ENCODE data around the gene SRRM3. TPM values are rescaled to one million over a fixed set of nuclear protein-coding genes. Genes with fewer than 3 reads are reported as not detected.

SRRM3 gene
- total RNA-seq, 1 donor: 0.36 TPM

DNA sequence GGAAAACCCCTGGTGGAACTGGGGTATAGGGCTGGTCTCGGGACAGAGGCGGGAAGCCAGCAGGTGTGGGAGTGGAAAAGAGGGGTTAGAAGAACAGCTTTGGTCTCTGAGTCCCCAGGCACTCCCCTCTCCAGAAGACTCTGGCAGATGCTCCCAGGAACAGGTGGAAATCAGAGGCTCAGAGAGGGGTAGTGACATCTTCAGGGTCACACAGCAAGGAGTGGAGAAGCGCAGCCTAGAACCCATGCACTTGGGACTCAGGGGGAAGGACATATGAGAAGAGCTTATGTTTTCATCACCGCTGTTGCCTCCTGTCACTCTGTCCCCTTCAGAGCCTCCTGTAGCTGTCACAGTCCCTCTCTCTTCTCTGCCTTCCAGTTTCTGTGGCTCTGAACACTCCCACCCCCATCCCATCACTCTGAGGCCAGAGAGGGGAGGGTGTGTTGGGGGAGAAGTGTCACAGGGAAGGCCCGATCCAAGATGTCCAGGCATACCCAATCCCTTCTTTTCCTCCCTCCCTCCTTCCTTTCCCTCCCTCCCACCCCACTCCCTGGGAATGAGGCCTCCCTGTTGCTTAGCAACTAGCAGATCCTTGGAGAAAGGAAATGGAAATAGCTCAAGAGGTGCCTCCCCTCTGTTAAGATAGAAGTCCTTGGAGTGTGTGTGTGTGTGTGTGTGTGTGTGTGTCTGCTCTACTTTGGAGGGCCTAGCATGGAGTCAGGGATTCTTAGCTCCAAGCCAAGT lies 32.0 kb downstream of the SRRM3 start:
- DNase-seq (ENCODE audit: insufficient read length, low spot score, missing footprints): no peak
- Histone ChIP-seq H3K27me3 (ENCODE audit: insufficient read depth, low read length) (peaks cover 16% of the 10 kb centered on the region), H3K36me3 (ENCODE audit: insufficient read depth, low read length) (no peaks in the 10 kb centered on the region), H3K4me3 (ENCODE audit: insufficient read depth, low read length) (no peak overlapping the region), H3K9me3 (ENCODE audit: low read depth, low read length) (no peaks in the 10 kb centered on the region), H3K4me2 (ENCODE audit: insufficient read depth, low read length) (no peak overlapping the region), H3K27ac (ENCODE audit: low read depth, low read length) (no peak overlapping the region), H2AFZ (ENCODE audit: low read length) (no peak overlapping the region), H4K20me1 (ENCODE audit: insufficient read depth, low read length) (no peaks in the 10 kb centered on the region), H3K79me2 (ENCODE audit: insufficient read depth, low read length) (no peaks in the 10 kb centered on the region), H3K4me1 (ENCODE audit: insufficient read depth, low read length) (peaks cover 4% of the 10 kb centered on the region)
- TF ChIP-seq, protein P1, sequence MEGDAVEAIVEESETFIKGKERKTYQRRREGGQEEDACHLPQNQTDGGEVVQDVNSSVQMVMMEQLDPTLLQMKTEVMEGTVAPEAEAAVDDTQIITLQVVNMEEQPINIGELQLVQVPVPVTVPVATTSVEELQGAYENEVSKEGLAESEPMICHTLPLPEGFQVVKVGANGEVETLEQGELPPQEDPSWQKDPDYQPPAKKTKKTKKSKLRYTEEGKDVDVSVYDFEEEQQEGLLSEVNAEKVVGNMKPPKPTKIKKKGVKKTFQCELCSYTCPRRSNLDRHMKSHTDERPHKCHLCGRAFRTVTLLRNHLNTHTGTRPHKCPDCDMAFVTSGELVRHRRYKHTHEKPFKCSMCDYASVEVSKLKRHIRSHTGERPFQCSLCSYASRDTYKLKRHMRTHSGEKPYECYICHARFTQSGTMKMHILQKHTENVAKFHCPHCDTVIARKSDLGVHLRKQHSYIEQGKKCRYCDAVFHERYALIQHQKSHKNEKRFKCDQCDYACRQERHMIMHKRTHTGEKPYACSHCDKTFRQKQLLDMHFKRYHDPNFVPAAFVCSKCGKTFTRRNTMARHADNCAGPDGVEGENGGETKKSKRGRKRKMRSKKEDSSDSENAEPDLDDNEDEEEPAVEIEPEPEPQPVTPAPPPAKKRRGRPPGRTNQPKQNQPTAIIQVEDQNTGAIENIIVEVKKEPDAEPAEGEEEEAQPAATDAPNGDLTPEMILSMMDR (IDR thresholded peaks at IDR 0.05; ENCODE audit: extremely low read depth, low read depth, low read length): no peak

DNA sequence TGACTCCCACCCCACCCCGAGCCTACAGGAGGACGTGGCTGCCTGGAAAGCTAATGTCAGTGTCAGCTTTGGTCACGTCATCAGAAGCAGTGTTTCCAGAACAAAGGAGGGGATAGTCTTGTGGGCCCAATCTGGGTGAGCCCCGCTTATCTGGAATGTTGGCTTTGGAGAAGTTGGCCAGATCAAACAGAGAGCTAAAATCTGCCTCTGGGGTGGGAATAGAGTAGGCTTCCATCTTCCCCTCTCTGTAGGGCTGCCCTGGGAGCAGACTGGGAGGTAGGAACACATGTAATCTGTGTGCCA lies 32.5 kb downstream of the SRRM3 start:
- H2AFZ ChIP-seq (ENCODE audit: low read length): no peak overlapping the region
- no peaks in the 10 kb centered on the region for H3K36me3 ChIP-seq (ENCODE audit: insufficient read depth, low read length)
- no peak overlapping the region for H3K4me3 ChIP-seq (ENCODE audit: insufficient read depth, low read length)
- no peak overlapping the region for H3K4me2 ChIP-seq (ENCODE audit: insufficient read depth, low read length)
- H3K9me3 ChIP-seq (ENCODE audit: low read depth, low read length): no peaks in the 10 kb centered on the region
- peaks cover 15% of the 10 kb centered on the region for H3K27me3 ChIP-seq (ENCODE audit: insufficient read depth, low read length)
- no peaks in the 10 kb centered on the region for H4K20me1 ChIP-seq (ENCODE audit: insufficient read depth, low read length)
- no peak for DNase-seq (ENCODE audit: insufficient read length, low spot score, missing footprints)
- H3K27ac ChIP-seq (ENCODE audit: low read depth, low read length): no peak overlapping the region
- TF ChIP-seq, protein P1 (IDR thresholded peaks at IDR 0.05; ENCODE audit: extremely low read depth, low read depth, low read length): no peak
- peaks cover 4% of the 10 kb centered on the region for H3K4me1 ChIP-seq (ENCODE audit: insufficient read depth, low read length)
- no peaks in the 10 kb centered on the region for H3K79me2 ChIP-seq (ENCODE audit: insufficient read depth, low read length)

DNA sequence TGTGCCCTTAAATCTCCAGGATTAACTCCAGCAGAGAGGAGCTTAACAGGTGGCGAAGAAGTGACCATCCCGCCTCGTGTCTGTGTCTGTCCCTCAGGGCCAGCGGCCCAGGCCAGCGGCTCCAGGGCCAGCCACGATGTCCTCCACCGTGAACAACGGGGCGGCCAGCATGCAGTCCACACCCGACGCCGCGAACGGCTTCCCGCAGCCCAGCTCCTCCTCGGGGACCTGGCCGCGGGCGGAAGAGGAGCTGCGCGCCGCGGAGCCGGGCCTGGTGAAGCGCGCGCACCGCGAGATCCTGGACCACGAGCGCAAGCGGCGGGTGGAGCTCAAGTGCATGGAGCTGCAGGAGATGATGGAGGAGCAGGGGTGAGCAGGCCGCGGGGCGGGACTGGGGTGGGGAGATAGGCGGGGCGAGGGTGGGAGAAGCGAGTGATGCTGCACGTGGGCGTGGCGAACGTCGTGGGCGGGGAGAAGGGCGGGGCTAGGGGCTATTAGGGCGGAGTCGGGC lies 33.3 kb downstream of the SRRM3 start:
- peaks cover 12% of the 10 kb centered on the region for H3K27me3 ChIP-seq (ENCODE audit: insufficient read depth, low read length)
- no peaks in the 10 kb centered on the region for H3K36me3 ChIP-seq (ENCODE audit: insufficient read depth, low read length)
- peak overlapping the region; percentile 65 for H2AFZ ChIP-seq (ENCODE audit: low read length)
- H3K27ac ChIP-seq (ENCODE audit: low read depth, low read length): no peak overlapping the region
- H3K4me1 ChIP-seq (ENCODE audit: insufficient read depth, low read length): peaks cover 4% of the 10 kb centered on the region
- peak overlapping the region; percentile 51 for H3K4me3 ChIP-seq (ENCODE audit: insufficient read depth, low read length)
- H3K79me2 ChIP-seq (ENCODE audit: insufficient read depth, low read length): no peaks in the 10 kb centered on the region
- H3K4me2 ChIP-seq (ENCODE audit: insufficient read depth, low read length): peak overlapping the region; percentile 65
- no peaks in the 10 kb centered on the region for H4K20me1 ChIP-seq (ENCODE audit: insufficient read depth, low read length)
- TF ChIP-seq, protein P1 (IDR thresholded peaks at IDR 0.05; ENCODE audit: extremely low read depth, low read depth, low read length): no peak
- peak; percentile 98 for DNase-seq (ENCODE audit: insufficient read length, low spot score, missing footprints)
- no peaks in the 10 kb centered on the region for H3K9me3 ChIP-seq (ENCODE audit: low read depth, low read length)

DNA sequence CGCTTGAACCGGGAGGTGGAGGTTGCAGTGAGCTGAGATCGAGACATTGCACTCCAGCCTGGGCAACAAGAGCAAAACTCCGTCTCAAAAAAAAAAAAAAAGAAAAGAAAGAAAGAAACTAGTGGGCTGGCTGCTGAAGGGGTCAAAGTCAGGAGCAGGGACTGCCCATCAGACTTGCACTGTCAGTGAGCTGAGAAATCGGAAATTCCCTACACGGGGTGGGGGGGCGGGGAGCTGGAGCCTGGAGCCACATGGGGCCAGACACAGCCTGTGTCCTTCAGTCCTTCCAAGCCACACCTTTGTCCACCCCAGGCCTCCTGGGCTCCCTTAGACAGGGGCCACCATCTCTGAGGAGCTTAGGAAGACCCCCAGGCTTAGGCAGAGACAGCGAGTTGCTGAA lies 34.5 kb downstream of the SRRM3 start:
- no peak overlapping the region for H3K4me2 ChIP-seq (ENCODE audit: insufficient read depth, low read length)
- no peak overlapping the region for H3K4me3 ChIP-seq (ENCODE audit: insufficient read depth, low read length)
- H3K27ac ChIP-seq (ENCODE audit: low read depth, low read length): no peak overlapping the region

More for the DNA sequence above, 34.5 kb downstream of the SRRM3 start:
- H3K79me2 ChIP-seq (ENCODE audit: insufficient read depth, low read length): no peaks in the 10 kb centered on the region
- no peaks in the 10 kb centered on the region for H3K9me3 ChIP-seq (ENCODE audit: low read depth, low read length)
- DNase-seq (ENCODE audit: insufficient read length, low spot score, missing footprints): no peak
- H4K20me1 ChIP-seq (ENCODE audit: insufficient read depth, low read length): no peaks in the 10 kb centered on the region
- TF ChIP-seq, protein P1 (IDR thresholded peaks at IDR 0.05; ENCODE audit: extremely low read depth, low read depth, low read length): no peak
- peaks cover 11% of the 10 kb centered on the region for H3K27me3 ChIP-seq (ENCODE audit: insufficient read depth, low read length)
- no peaks in the 10 kb centered on the region for H3K36me3 ChIP-seq (ENCODE audit: insufficient read depth, low read length)
- H3K4me1 ChIP-seq (ENCODE audit: insufficient read depth, low read length): peaks cover 4% of the 10 kb centered on the region
- no peak overlapping the region for H2AFZ ChIP-seq (ENCODE audit: low read length)

Data from osteoblast (primary cell).